Stimulated activated CD4-positive, alpha-beta T cell treated with anti-CD3 and anti-CD28 coated beads, Interleukin-4, amount 100 ng/mL, for 4 hours (primary cell): ENCODE results near the gene ZNF615.
"Not testable (repeated sequence)": the region's sequence is repeated elsewhere in the genome, so short reads cannot be mapped to it uniquely, and the experiment has no call there.

Experiments
- DNase-seq, 2 experiments: peaks; one replicate each; pipeline ENCODE4 v3.0.0-alpha.2; 2020

ZNF615 gene

DNA sequence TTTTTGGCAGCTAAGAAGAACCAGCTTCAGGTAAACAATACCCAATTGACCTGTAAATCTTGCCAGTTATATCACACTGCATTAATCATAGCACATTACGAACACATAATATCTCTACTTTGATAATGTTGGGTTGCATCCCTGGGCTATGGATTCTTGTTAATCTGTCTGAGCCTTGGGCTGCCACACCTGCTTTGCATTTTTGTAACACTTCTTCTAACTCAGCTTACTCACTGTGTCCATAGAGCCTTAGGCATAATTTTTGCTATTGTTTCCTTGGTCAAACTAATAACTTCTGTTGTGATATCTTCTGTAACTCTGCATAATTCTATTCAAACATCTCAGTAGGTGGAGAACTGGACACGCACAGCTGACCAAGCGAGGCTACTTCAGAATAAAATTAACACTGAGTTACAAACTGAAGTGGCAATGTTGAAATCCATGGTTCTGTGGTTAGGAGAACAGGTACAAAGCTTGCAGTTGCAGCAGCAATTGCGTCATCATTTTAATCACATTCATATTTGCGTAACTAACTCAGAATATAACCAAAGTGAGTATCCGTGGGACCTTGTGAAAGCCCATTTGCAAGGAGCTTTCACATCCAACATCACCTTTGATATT, 27.8 kb downstream of the ZNF615 start:
- no peak for DNase-seq

DNA sequence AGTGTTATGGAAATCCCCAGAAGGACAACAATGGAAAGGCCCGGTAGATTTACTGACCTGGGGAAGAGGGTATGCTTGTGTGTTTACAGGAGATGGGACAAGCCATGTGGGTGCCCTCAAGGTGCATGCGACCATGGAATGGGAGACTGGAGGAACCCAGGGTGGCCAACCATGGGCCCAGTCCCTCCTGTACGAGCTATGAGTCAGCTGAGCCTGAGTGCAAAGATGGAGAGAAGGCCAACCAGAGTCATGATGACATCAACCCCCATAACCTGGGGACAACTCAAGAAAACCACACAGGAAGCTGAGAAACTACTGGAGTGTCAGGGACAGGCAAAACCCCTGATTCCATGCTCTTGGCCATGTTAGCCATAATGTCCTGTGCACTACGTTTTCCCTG, 29.1 kb downstream of the ZNF615 start:
- no peak for DNase-seq

DNA sequence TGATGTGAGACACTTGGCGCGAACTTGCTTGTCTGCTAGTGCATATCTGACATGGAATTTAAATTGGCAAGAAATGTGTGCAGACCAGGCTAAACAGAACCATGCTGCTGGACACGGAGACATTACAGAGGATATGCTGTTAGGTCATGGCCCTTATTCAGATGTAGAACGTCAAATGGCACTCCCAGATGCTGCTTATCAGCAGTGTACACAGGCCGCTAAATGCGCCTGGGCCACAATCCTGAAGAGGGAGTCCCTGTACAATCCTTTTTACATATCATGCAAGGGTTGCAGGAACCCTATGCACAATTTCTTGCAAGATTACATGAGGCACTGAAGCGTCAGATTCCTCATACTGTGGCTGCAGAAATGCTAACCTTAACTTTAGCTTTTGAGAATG, 30.7 kb downstream of the ZNF615 start:
- DNase-seq = no peak

DNA sequence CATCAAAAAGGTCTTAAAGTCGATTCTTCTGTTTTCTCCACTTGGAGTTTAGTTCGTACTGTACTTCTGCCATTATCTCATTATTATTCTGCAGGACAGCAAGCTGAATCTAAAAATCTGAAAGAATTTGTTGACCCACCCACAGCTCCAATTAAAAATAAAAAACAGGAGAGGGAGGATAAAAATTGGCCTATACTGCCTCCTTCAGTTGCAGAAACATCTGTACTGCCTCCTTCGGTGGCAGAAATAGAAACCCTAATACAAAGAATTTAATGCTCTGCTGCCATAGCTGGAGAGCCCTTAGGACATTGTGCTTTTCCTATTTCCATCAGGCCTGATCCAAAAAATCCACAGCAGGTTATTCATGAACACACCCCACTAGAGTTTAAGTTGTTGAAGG, 31.2 kb downstream of the ZNF615 start:
- no peak for DNase-seq

DNA sequence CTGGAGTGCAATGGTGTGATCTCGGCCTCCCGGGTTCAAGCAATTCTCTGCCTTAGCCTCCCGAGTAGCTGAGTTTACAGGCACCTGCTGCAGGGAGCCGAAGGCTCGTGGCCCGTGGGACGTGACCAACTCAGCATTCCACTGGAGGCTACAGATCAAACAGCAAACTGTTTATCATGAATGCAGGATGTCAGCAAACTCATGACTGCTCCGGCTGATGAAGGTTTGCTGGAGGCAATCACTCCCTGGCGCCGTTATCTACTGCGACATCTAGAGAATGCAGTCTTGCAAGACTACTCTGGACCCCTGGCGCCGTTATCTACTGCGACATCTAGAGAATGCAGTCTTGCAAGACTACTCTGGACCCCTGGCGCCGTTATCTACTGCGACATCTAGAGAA, 32.2 kb downstream of the ZNF615 start:
- DNase-seq = not testable (repeated sequence)

DNA sequence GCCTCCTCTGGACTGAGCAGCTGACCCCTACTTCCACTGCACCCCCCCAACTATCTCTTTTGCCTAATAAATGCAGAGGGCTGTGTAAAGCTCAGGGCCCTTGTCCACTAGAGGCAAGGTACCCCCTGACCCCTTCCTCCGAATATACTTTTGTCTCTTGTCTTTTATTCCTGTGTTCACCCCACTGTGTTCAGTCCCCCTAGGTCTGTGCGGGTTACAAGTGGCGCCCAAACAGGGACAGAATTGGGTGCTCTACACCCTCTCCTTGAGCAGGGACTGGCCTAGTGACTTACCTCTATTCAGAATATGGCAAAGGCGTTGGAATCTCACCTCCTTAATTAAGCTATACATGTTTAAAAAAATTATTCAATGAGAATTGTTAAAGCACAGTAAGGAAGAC, 36.4 kb downstream of the ZNF615 start:
- DNase-seq = no peak

DNA sequence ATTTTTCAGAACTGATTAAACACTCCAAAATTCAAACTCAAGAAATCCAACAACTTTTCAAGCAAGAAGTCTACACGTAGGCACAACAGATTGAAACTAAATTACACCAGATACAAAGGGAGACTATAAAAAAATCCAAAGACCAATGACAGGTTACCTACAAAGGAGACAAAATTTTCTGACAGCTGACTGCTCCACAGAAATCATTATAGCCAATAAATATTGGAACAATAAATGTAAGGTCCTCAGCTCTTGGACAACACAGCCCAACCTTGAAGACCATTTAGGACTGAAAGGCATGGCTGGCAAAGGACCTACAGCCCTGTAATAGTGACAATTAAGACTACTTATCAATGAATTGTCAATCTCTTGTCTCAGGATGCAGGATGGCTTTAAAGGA, 37.3 kb downstream of the ZNF615 start:
- no peak for DNase-seq

DNA sequence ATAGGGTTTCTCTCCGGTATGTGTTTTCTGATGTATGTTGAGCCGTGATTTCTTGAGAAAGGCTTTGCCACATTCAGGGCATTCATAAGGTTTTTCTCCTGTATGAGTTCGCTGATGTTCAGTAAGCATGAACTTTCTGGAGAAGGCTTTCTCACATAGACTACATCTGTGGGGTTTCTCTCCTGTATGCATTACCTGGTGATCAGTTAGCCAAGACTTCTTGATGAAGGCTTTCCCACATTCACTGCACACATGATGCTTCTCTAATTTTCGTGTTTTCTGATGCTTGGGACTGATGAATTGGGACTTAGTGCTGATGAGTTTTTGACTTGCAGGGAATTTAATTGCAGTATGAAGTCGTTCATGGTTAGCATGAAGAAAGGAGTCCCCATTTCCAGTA, 42.4 kb downstream of the ZNF615 start:
- no peak for DNase-seq

DNA sequence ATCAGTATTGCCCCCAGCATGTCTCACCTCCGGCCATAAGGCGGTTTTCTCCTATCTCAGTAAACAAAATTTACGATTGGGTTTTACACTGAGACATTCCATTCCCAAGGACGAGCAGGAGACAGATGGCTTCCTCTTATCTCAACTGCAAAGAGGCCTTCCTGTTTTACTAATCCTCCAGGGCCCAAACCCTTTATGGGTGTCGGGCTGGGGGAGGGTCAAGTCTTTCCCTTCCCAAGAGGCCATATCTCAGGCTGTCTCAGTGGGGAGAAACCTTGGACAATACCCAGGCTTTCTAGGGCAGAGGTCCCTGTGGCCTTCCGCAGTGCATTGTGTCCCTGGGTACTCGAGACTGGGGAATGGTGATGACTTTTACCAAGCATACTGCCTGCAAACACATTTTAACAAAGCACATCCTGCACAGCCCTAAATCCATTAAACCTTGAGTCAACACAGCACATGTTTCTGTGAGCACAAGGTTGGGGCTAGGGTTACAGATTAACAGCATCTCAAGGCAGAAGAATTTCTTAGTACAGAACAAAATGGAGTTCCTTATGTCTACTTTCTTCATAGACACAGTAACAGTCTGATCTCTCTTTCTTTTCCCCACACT, 47.3 kb downstream of the ZNF615 start:
- DNase-seq = not testable (repeated sequence)

DNA sequence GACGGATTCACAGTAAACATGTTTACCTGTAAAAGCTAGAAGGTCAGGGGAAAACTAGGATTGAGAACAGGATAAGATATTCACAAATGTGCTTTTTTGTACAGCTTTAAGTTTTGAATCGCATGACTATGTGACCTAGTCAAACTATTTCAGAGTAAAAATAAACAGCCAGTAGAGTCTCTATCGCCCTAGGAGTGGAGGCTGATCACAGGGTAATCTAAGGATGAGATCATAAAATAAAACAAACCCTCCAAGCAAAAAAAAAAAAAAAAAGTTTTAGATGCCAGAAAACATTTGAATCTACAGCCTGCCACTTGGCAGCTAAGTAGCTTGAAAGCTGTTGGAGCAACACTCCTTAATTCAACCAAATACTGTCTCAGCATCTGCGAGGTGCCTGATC, 48.2 kb downstream of the ZNF615 start:
- no peak for DNase-seq

DNA sequence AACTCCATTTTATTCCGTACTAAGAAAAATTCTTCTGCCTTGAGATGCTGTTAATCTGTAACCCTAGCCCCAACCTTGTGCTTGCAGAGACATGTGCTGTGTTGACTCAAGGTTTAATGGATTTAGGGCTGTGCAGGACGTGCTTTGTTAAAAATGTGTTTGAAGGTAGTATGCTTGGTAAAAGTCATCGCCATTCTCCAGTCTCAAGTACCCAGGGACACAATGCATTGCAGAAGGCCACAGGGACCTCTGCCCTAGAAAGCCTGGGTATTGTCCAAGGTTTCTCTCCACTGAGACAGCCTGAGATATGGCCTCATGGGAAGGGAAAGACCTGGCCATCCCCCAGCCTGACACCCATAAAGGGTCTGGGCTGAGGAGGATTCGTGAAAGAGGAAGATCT, 50.2 kb downstream of the ZNF615 start:
- DNase-seq = not testable (repeated sequence)

DNA sequence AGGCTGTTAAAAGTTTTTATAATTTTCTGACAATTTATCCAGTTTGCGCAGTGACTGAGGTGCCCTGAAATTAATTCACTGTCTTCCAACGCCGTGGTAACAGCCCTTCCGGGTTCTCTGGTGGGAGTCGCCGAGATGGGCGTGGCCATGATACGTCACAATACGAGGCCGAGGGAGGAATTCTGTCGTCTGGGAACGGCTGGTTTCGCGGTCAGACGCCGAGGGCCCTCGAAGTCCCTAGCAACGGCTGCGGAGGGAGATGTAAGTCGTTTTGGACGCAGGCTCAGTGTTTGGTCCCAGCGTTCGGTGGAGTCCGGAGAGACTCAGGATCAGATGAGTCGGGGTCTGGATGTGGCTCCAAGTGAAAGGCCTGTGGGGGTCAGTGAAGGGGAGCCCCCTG, 59.0 kb downstream of the ZNF615 start:
- no peak for DNase-seq

DNA sequence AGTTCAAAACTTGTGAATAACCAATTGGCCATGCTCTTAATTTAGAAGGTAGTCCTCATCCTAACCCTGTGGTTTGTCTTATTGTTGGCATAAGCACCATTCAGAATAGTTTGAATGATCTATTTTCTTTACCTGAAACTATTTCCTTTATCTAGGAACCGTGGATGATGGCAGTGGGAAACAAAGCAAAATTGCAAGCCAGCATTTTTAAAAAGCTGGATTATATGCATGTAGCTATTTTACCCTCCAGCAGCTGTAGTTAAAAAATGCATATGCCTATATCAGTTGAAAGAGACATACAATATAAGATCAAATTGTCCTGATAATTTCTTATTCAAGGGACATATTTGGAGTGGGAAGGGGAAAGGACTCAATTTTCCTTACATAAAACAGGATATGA, 61.4 kb downstream of the ZNF615 start:
- DNase-seq = no peak

DNA sequence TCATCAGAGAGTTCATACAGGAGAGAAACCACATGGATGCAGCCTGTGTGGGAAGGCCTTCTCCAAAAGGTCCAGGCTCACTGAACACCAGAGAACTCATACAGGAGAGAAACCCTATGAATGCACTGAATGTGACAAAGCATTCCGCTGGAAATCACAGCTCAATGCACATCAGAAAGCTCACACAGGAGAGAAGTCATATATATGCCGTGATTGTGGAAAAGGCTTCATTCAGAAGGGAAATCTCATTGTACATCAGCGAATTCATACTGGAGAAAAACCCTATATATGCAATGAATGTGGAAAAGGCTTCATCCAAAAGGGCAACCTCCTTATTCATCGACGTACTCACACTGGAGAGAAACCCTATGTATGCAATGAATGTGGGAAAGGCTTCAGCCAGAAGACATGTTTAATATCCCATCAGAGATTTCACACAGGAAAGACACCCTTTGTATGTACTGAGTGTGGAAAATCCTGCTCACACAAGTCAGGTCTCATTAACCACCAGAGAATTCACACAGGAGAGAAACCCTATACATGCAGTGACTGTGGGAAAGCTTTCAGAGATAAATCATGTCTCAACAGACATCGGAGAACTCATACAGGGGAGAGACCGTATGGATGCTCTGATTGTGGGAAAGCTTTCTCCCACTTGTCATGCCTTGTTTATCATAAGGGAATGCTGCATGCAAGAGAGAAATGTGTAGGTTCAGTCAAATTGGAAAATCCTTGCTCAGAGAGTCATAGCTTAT, 63.0 kb downstream of the ZNF615 start:
- no peak for DNase-seq
